SK-N-SH (cell line): ENCODE measurements around the gene L3MBTL1.

Source experiments
- EZH2phosphoT487 ChIP-seq: fragments of 200-600 bp; sonication (generic); IDR thresholded peaks from 2 replicates; pipeline ENCODE4 v1.6.1; 2017; ENCODE audit warnings: low read depth, mixed run types, mild to moderate bottlenecking, antibody characterized with exemption, moderate library complexity, borderline replicate concordance
- FOXM1 ChIP-seq: IDR thresholded peaks from 2 replicates; pipeline ENCODE4 v1.4.0; 2012; ENCODE audit warnings: low read depth, mild to moderate bottlenecking
- POLR2AphosphoS5 ChIP-seq: IDR thresholded peaks from 2 replicates; pipeline ENCODE4 v1.6.1; 2012; ENCODE audit warnings: low read depth, low read length
- RAD21 ChIP-seq: IDR thresholded peaks from 2 replicates; pipeline ENCODE4 v1.6.1; 2012; ENCODE audit warnings: mild to moderate bottlenecking, low read length
- RCOR1 ChIP-seq: fragments of 150-350 bp; IDR thresholded peaks from 2 replicates; pipeline ENCODE4 v1.6.1; 2017; ENCODE audit warnings: antibody characterized with exemption, low read length
- SMC3 ChIP-seq: IDR thresholded peaks from 2 replicates; pipeline ENCODE4 v1.6.1; 2012; ENCODE audit warnings: low read depth, low read length, improper control_type of control experiment
- YY1 ChIP-seq: IDR thresholded peaks from 2 replicates; pipeline ENCODE4 v1.4.0; 2012; ENCODE audit warnings: low read depth, mild to moderate bottlenecking
- TF ChIP-seq, protein P1 (sequence below): fragments of 200-600 bp; sonication (generic); IDR thresholded peaks from 2 replicates; pipeline ENCODE4 v1.6.1; 2017; ENCODE audit warnings: antibody characterized with exemption, mild to moderate bottlenecking, moderate library complexity

GRCh38 chr20:43544501-43544900, 37.0 kb downstream of the L3MBTL1 start:
- TF ChIP-seq, protein P1, sequence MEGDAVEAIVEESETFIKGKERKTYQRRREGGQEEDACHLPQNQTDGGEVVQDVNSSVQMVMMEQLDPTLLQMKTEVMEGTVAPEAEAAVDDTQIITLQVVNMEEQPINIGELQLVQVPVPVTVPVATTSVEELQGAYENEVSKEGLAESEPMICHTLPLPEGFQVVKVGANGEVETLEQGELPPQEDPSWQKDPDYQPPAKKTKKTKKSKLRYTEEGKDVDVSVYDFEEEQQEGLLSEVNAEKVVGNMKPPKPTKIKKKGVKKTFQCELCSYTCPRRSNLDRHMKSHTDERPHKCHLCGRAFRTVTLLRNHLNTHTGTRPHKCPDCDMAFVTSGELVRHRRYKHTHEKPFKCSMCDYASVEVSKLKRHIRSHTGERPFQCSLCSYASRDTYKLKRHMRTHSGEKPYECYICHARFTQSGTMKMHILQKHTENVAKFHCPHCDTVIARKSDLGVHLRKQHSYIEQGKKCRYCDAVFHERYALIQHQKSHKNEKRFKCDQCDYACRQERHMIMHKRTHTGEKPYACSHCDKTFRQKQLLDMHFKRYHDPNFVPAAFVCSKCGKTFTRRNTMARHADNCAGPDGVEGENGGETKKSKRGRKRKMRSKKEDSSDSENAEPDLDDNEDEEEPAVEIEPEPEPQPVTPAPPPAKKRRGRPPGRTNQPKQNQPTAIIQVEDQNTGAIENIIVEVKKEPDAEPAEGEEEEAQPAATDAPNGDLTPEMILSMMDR: no peak
- no peak for TF ChIP-seq FOXM1
- TF ChIP-seq RAD21: no peak
- no peak for TF ChIP-seq SMC3
- no peak for TF ChIP-seq RCOR1
- TF ChIP-seq POLR2AphosphoS5: no peak
- TF ChIP-seq EZH2phosphoT487: no peak
- TF ChIP-seq YY1: no peak
